Camera-type eye (tissue), 1 donor: ENCODE measurements around the gene KTI12. TPM values are rescaled to one million over a fixed set of nuclear protein-coding genes. Genes with fewer than 3 reads are reported as not detected.

Experiments used
- total RNA-seq: library from RNA; depleted of rRNA; stranded (reverse); fragments of >200 nt; gene quantifications from one replicate; pipeline ENCODE4 v1.2.3, GENCODE V29; 2014

The KTI12 gene
- 10.9 TPM for total RNA-seq

GRCh38 chr1:52033190-52034049 lies at the start of gene KTI12:
KTI12 (minus strand) TSS chr1:52033810; CDS start chr1:52033761, 49 bp downstream.

GRCh38 chr1:52056163-52056936 lies 22.7 kb upstream of the KTI12 start, which contains the start of gene BTF3L4:
BTF3L4 (plus strand) TSS chr1:52056295; CDS start chr1:52059848, 3,553 bp downstream.

GRCh38 chr1:52055066-52055865 lies 21.7 kb upstream of the KTI12 start, which contains the start of gene TXNDC12:
TXNDC12 (minus strand) TSS chr1:52055191; CDS start chr1:52055096, 95 bp downstream.

GRCh38 chr1:51990478-51990965 lies 43.1 kb downstream of the KTI12 start, which contains the start of gene RAB3B:
RAB3B (minus strand) TSS chr1:51990700; CDS start chr1:51977117, 13,583 bp downstream.

Other genes starting within 250 kb of the KTI12 start
- gene NRDC, start 155.1 kb downstream of the KTI12 start, total RNA-seq: 97.5 TPM
- gene RAB3B, start 43.1 kb downstream of the KTI12 start, total RNA-seq: 12.0 TPM
- 25.7 TPM for gene TXNDC12, start 21.4 kb upstream of the KTI12 start, total RNA-seq
- gene BTF3L4, start 22.5 kb upstream of the KTI12 start, total RNA-seq: 80.2 TPM
- 76.0 TPM for gene ZFYVE9, start 108.3 kb upstream of the KTI12 start, total RNA-seq